ENCODE data around the gene RFESD. TPM values are rescaled to one million over a fixed set of nuclear protein-coding genes. Genes with fewer than 3 reads are reported as not detected.
A peak's percentile ranks its signal among the peaks of the same experiment; 100 is the strongest.
"Not testable (repeated sequence)": the region's sequence is repeated elsewhere in the genome, so short reads cannot be mapped to it uniquely, and the experiment has no call there.

Gene RFESD
- total RNA-seq, 2 donors from 2014 or later, result 4.2 to 9.3 TPM

DNA sequence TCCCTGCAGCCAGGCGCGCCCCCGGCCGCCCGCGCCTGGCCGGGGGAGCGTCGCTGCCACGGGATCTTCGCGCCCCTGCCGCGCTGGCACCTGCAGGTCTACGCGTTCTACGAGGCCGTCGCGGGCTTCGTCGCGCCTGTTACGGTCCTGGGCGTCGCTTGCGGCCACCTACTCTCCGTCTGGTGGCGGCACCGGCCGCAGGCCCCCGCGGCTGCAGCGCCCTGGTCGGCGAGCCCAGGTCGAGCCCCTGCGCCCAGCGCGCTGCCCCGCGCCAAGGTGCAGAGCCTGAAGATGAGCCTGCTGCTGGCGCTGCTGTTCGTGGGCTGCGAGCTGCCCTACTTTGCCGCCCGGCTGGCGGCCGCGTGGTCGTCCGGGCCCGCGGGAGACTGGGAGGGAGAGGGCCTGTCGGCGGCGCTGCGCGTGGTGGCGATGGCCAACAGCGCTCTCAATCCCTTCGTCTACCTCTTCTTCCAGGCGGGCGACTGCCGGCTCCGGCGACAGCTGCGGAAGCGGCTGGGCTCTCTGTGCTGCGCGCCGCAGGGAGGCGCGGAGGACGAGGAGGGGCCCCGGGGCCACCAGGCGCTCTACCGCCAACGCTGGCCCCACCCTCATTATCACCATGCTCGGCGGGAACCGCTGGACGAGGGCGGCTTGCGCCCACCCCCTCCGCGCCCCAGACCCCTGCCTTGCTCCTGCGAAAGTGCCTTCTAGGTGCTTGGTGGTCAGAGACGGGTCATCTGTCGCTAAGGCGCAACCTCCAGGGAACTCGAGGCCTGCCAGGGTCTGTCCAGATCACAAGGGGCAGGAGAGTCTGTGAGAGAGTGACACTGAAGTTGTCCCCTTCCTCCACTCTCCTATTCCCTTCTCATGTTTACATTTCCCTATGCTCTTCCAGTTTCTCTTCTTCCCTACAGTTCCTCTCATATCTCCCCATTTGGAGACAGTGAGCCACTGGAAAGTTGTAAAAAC is 25.4 kb upstream of the RFESD start:
- Mint-ChIP-seq H3K9me3 (peaks cover 8% of the 10 kb centered on the region), H3K4me3 (peak overlapping the region; percentile 85), H3K27ac (peak overlapping the region; percentile 84), H3K27me3 (no peaks in the 10 kb centered on the region), H3K36me3 (ENCODE audit: low read depth) (no peaks in the 10 kb centered on the region), H3K4me1 (peaks cover 41% of the 10 kb centered on the region)
- peak; percentile 66 for ATAC-seq (replicated peaks)

DNA sequence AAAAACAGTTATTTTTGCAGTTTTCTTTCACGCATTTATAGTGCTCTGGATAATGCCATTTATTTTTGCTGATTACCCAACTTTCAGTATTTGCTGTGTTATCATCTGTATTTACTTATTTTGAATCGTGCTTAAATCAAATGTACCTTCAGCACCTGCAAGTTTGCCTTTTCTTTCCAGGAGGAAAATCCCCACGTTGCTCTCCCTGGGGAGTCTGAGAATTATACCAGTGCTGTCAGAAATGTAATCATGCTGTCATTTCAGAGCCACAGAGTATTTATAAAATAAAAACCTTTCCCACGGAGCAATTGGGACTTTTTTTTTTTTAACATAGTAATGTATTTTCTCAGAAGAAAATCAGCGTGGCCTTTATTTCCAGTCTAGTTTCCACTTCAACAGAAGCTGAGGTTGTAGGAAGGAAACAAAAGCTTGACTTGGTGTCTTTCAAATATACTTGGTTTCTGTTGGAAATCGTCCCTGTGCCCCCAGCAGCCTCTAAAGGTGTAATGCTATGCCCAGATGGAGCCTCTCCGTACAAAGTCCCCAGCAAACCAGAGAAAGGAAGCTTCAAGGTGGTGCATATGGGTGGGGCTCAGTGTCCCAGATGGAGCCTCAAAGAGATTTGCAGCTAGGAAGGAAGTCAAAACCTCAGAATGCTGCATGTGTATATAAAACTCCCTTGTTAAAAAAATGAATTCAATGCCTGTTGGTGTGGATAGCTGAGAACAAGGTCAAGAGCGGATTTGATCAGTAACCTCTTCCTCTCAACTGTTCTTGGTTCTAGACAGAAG is 24.5 kb upstream of the RFESD start:
- peaks cover 8% of the 10 kb centered on the region for H3K9me3 Mint-ChIP-seq
- peaks cover 39% of the 10 kb centered on the region for H3K4me1 Mint-ChIP-seq
- H3K36me3 Mint-ChIP-seq (ENCODE audit: low read depth), result no peaks in the 10 kb centered on the region
- no peak for ATAC-seq (replicated peaks)
- no peaks in the 10 kb centered on the region for H3K27me3 Mint-ChIP-seq
- peak overlapping the region; percentile 84 for H3K27ac Mint-ChIP-seq
- peak overlapping the region; percentile 85 for H3K4me3 Mint-ChIP-seq

DNA sequence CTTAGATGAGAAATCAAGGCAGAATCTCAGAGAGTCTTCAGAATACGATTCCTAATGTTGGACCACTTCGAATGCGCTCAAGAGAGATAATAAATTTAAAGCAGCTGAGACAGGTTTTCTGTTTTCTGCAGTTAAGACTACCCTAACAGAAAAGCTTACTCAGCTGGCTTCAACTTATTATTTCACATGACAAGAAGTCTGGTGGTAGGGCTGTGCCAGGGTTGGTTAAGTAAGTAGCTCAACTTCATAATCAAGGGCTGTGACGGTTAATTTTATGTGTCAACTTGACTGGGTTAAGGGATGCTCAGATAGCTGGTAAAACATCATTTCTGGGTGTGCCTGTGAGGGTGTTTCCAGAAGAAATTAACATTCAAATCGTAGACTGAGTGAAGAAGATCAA is 22.9 kb upstream of the RFESD start:
- Mint-ChIP-seq H3K27me3 (no peaks in the 10 kb centered on the region), H3K4me1 (peaks cover 29% of the 10 kb centered on the region), H3K4me3 (peak overlapping the region; percentile 18), H3K9me3 (peaks cover 8% of the 10 kb centered on the region), H3K27ac (peak overlapping the region; percentile 49), H3K36me3 (ENCODE audit: low read depth) (no peaks in the 10 kb centered on the region)
- no peak for ATAC-seq (replicated peaks)

DNA sequence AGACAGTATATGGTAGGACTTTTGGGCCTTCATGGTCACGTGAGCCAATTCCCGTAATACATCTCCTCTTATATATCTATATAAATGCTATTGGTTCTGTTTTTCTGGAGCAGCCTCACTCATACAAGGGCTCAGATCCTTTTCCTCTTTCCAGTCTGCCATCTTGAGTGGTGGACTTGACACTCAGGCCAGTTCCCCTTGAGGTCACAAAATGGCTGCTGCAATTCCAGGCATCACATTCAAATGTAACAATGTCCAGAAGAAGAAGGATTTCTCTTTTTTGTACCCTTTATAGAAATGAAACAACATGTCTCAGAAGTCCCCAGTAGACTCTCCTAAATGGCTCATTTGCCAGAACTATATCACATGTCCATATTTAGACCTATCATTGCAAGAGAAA is 22.2 kb upstream of the RFESD start:
- H3K36me3 Mint-ChIP-seq (ENCODE audit: low read depth), result no peaks in the 10 kb centered on the region
- peaks cover 26% of the 10 kb centered on the region for H3K4me1 Mint-ChIP-seq
- H3K27me3 Mint-ChIP-seq, result no peaks in the 10 kb centered on the region
- peak overlapping the region; percentile 49 for H3K27ac Mint-ChIP-seq
- peak overlapping the region; percentile 18 for H3K4me3 Mint-ChIP-seq
- ATAC-seq (replicated peaks), result no peak
- H3K9me3 Mint-ChIP-seq, result peaks cover 8% of the 10 kb centered on the region

DNA sequence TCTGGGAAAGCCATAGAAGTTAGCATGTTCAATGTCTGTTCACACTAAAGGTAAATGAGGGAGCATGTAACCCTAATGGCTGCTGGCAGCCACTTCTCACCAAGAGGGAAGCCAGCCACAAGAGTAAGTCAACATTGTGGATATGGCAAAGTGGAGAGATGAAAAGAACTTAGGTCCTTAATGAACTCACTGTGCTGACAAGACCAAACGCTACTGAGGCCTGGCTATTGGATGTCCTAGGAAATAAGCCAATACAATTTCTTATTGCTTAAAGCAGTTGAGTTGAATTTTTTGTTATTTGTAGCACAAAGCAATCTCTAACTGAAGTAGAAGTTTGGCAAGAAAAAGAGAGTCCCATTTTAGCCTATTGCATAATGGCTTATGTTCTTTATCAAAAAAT is 19.9 kb upstream of the RFESD start:
- no peak for ATAC-seq (replicated peaks)
- Mint-ChIP-seq H3K27ac (no peak overlapping the region), H3K27me3 (no peaks in the 10 kb centered on the region), H3K4me3 (no peak overlapping the region), H3K9me3 (peaks cover 15% of the 10 kb centered on the region), H3K4me1 (peaks cover 35% of the 10 kb centered on the region), H3K36me3 (ENCODE audit: low read depth) (no peaks in the 10 kb centered on the region)

DNA sequence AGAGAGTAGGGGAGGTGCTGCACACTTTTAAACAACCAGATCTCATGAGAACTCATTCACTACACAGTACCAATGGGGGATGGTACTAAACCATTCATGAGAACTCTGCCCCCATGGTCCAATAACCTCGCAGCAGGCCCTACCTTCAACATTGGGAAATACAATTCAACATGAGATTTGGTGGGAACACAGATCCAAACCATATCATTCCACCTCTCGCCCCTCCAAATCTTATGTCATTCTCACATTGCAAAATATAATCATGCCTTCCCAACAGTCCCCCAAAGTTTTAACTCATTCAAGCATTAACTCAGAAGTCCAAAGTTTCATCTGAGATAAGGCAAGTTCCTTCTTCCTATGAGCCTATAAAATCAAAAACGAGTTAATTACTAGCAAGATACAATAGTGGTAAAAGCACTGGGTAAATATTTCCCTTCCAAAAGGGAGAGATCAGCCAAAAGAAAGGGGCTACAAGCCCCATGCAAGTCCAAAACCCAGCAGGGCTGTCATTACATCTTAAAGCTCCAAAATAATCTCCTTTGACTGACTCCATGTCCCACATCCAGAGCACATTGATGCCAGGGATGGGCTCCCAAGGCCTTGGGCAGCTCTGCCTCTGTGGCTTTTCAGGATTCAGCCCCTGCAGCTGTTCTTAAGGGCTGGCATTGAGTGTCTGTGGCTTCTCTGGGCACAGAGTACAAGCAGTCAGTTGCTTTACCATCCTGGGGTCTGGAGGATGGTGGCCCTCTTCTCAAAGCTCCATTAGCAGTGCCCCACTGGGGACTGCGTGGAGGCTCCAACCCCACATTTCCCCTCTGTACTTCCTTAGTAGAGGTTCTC is 18.4 kb upstream of the RFESD start:
- H3K4me1 Mint-ChIP-seq, result peaks cover 34% of the 10 kb centered on the region
- no peaks in the 10 kb centered on the region for H3K27me3 Mint-ChIP-seq
- H3K4me3 Mint-ChIP-seq, result no peak overlapping the region
- H3K27ac Mint-ChIP-seq, result no peak overlapping the region
- no peak for ATAC-seq (replicated peaks)
- no peaks in the 10 kb centered on the region for H3K36me3 Mint-ChIP-seq (ENCODE audit: low read depth)
- peaks cover 21% of the 10 kb centered on the region for H3K9me3 Mint-ChIP-seq

DNA sequence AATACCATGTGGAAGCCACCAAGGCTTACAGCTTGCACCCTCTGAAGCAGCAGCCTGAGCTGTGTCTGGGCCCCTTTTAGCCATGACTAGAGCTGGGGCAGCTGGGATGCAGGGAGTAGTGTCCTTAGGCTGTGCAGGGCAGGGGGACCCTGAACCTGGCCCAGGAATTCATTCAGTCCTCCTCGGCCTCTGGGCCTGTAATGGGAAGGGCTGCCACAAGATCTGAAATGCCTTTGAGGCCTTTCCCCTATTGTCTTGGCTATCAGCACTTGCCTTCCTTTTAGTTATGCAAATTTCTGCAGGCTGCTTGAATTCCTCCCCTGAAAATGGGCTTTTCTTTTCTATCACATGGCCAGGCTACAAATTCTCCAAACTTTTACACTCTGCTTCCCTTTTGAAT is 17.6 kb upstream of the RFESD start:
- no peaks in the 10 kb centered on the region for H3K27me3 Mint-ChIP-seq
- H3K36me3 Mint-ChIP-seq (ENCODE audit: low read depth), result no peaks in the 10 kb centered on the region
- H3K4me1 Mint-ChIP-seq, result peaks cover 28% of the 10 kb centered on the region
- H3K9me3 Mint-ChIP-seq, result peaks cover 21% of the 10 kb centered on the region
- H3K27ac Mint-ChIP-seq, result no peak overlapping the region
- no peak for ATAC-seq (replicated peaks)
- no peak overlapping the region for H3K4me3 Mint-ChIP-seq

DNA sequence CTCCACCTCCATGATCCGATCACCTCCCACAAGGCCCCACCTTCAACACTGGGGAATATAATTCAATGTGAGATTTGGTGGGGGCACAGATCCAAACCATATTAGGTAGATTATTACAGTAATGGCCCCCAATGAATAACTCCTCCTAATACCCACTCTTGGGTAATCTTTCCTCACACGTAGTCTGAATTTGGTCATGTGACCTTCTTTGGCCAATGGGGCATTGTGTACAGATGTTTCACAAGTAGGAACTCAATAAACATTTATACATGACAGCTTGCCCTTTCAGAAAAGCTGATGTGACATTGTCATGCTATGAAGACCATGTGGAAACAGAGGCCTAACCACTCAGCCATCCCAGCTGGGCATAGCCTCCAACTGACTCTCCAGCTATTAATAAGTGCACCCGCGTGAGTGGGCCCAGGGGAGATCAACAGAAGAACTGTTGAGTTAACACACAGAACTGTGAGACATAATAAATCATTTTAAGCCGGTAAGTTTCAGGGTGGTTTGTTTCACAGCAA is 16.1 kb upstream of the RFESD start:
- H3K36me3 Mint-ChIP-seq (ENCODE audit: low read depth), result no peaks in the 10 kb centered on the region
- H3K4me1 Mint-ChIP-seq, result peaks cover 20% of the 10 kb centered on the region
- H3K27ac Mint-ChIP-seq, result no peak overlapping the region
- no peaks in the 10 kb centered on the region for H3K27me3 Mint-ChIP-seq
- peaks cover 14% of the 10 kb centered on the region for H3K9me3 Mint-ChIP-seq
- no peak for ATAC-seq (replicated peaks)
- peak overlapping the region; percentile 6 for H3K4me3 Mint-ChIP-seq

DNA sequence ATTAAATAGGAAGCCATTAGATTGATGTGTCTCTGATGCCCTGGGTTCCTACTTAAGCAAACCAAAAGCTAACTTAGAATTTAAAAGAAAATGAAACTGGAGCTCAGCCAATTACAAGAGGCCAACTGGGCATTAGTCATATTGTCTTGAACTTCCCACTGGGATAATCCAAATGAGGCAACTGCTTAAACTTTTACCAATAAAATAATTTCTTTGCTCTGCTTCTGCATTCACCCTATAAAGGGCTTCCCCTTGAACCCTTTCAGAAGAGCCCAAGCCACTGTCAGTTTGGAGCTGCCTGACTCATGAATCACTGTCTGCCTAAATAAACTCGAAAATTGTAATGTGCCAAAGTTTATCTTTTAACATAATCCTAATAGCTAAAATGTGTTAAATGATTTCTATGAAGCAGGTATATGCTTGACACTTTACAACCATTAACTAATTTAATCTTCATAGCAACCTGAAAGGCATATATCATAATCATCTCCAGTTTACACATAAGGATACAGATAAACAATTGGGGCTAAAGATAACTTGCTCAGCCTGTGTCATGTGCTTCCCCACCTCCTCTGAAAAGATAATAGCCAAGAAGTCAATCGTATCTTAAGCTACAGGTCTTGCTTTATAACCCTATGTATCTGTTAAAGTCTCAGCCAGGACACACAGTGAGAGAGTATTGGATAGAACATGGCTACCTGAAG is 15.2 kb upstream of the RFESD start:
- no peaks in the 10 kb centered on the region for H3K36me3 Mint-ChIP-seq (ENCODE audit: low read depth)
- peak overlapping the region; percentile 95 for H3K27ac Mint-ChIP-seq
- peak; percentile 2 for ATAC-seq (replicated peaks)
- H3K9me3 Mint-ChIP-seq, result peaks cover 14% of the 10 kb centered on the region
- no peaks in the 10 kb centered on the region for H3K27me3 Mint-ChIP-seq
- peaks cover 20% of the 10 kb centered on the region for H3K4me1 Mint-ChIP-seq
- peak overlapping the region; percentile 78 for H3K4me3 Mint-ChIP-seq

DNA sequence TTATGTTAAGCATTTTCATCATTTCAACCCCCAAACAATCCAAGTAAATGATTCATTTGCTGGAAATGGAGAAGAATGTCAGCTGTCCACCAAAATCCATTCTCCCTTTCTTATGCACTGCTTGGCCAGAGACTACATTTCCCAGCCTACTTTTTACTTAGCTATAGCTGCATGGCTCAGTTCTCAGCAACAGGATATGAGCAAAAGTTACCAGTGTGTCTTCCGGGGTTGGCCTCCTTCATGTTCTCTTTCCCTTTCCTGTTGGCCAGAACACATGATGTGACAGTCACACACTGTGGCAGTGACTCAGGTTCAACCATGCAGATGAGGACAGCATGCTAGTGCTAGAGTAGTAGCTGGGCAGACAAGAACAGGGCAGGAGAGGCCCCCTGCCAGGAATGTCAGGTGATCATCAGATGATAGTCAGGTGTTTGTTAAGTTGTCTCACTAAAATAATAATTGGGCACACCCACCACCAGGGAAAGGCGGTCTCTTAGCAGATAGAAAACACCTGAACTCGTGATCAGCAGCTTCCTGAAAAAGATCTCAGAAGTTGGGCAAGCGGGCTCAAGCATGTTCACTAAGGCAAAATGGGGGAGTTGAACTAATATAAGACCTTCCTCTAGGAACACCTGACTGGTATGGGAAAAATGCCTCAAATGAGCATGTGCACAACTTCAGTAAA is 14.4 kb upstream of the RFESD start:
- no peaks in the 10 kb centered on the region for H3K36me3 Mint-ChIP-seq (ENCODE audit: low read depth)
- peak overlapping the region; percentile 95 for H3K27ac Mint-ChIP-seq
- H3K4me1 Mint-ChIP-seq, result peaks cover 20% of the 10 kb centered on the region
- peak; percentile 100 for ATAC-seq (replicated peaks)
- peaks cover 3% of the 10 kb centered on the region for H3K27me3 Mint-ChIP-seq
- H3K4me3 Mint-ChIP-seq, result peak overlapping the region; percentile 78
- peaks cover 14% of the 10 kb centered on the region for H3K9me3 Mint-ChIP-seq

DNA sequence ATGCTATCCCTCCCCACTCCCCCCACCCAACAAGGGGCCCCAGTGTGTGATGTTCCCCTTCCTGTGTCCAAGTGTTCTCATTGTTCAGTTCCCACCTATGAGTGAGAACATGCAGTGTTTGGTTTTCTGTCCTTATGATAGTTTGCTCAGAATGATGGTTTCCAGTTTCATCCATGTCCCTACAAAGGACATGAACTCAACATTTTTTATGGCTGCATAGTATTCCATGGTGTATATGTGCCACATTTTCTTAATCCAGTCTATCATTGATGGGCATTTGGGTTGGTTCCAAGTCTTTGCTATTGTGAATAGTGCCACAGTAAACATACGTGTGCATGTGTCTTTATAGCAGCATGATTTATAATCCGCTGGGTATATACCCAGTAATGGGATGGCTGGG is 13.6 kb upstream of the RFESD start:
- H3K36me3 Mint-ChIP-seq (ENCODE audit: low read depth); H3K27me3 Mint-ChIP-seq; ATAC-seq (replicated peaks); H3K4me3 Mint-ChIP-seq: not testable (repeated sequence)
- Mint-ChIP-seq H3K27ac (peak overlapping the region; percentile 95), H3K9me3 (peaks cover 14% of the 10 kb centered on the region), H3K4me1 (peaks cover 20% of the 10 kb centered on the region)

DNA sequence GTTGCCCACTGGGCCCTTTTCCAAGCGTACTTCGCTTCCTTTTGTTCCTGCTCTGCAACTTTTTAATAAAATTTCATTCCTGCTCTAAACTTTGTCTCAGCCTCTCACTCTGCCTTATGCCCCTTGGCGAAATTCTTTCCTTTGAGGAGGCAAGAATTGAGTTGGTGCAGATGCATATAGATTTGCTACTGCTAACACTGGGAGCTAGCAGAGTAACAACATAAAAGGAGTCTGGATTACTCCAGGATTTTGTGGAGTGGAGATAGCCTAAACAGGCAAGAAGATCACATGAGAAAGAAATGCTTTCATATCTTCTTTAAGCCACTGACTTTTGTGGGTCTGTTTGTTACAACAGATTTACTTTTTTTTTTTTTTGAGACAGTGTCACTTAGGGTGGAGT is 12.9 kb upstream of the RFESD start:
- Mint-ChIP-seq H3K27me3 (peaks cover 3% of the 10 kb centered on the region), H3K36me3 (ENCODE audit: low read depth) (no peaks in the 10 kb centered on the region), H3K4me1 (peaks cover 20% of the 10 kb centered on the region), H3K9me3 (peaks cover 14% of the 10 kb centered on the region), H3K4me3 (no peak overlapping the region), H3K27ac (no peak overlapping the region)
- ATAC-seq (replicated peaks), result no peak

DNA sequence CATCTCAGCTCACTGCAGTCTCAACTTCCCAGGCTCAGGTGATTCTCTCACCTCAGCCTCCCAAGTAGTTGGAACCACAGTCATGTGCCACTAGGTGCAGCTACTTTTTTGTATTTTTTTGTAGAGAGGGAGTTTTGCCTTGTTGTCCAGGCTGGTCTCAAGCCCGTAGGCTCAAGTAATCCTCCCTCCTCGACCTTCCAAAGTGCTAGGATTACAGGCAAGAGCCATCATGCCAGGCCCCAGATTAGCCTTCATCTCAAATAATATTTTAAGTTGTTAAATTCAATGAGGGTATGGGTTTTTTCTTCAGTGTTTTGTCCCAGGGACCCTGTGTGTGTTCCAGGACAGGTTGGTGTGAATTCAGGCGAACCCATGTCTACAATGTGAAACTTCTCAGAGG is 12.5 kb upstream of the RFESD start:
- no peak overlapping the region for H3K4me3 Mint-ChIP-seq
- H3K27ac Mint-ChIP-seq, result no peak overlapping the region
- H3K27me3 Mint-ChIP-seq, result peaks cover 3% of the 10 kb centered on the region
- peaks cover 14% of the 10 kb centered on the region for H3K9me3 Mint-ChIP-seq
- H3K4me1 Mint-ChIP-seq, result peaks cover 20% of the 10 kb centered on the region
- H3K36me3 Mint-ChIP-seq (ENCODE audit: low read depth), result no peaks in the 10 kb centered on the region
- no peak for ATAC-seq (replicated peaks)
